Activated CD4-positive, alpha-beta T cell treated with anti-CD3 and anti-CD28 coated beads, Interleukin-2, amount 50 U/mL, for 4 hours (primary cell): ENCODE data around the gene MIPEP.
"Not testable (repeated sequence)": the region's sequence is repeated elsewhere in the genome, so short reads cannot be mapped to it uniquely, and the experiment has no call there.

Experiments used
- DNase-seq, 2 experiments: peaks; one replicate each; pipeline ENCODE4 v3.0.0-alpha.2; 2020

Gene MIPEP

GRCh38 chr13:23770428-23770827, 118.8 kb downstream of the MIPEP start:
- no peak for DNase-seq

- DNase-seq, result no peak
Observed at GRCh38 chr13:23769401-23769800, 119.8 kb downstream of the MIPEP start.

GRCh38 chr13:23767838-23768237, 121.4 kb downstream of the MIPEP start:
- no peak for DNase-seq

GRCh38 chr13:23766939-23767338, 122.3 kb downstream of the MIPEP start:
- DNase-seq, result no peak

- no peak for DNase-seq
Observed at GRCh38 chr13:23766283-23766682, 122.9 kb downstream of the MIPEP start.

GRCh38 chr13:23765531-23765930, 123.7 kb downstream of the MIPEP start:
- DNase-seq, result no peak

GRCh38 chr13:23763318-23763717, 125.9 kb downstream of the MIPEP start:
- DNase-seq, result no peak

- not testable (repeated sequence) for DNase-seq
Observed at GRCh38 chr13:23761760-23762159, 127.4 kb downstream of the MIPEP start.

GRCh38 chr13:23760000-23760399, 129.2 kb downstream of the MIPEP start:
- DNase-seq, result no peak

GRCh38 chr13:23758798-23759527, 130.2 kb downstream of the MIPEP start:
- DNase-seq, result no peak

- DNase-seq, result no peak
Observed at GRCh38 chr13:23754997-23755396, 134.2 kb downstream of the MIPEP start.

- DNase-seq, result peak; percentile 29 to 31
Observed at GRCh38 chr13:23754506-23754905, 134.7 kb downstream of the MIPEP start.

GRCh38 chr13:23753458-23753857, 135.7 kb downstream of the MIPEP start:
- DNase-seq, result no peak

- no peak for DNase-seq
Observed at GRCh38 chr13:23752111-23753001, 136.8 kb downstream of the MIPEP start.

GRCh38 chr13:23751195-23751594, 138.0 kb downstream of the MIPEP start:
- DNase-seq, result no peak

- no peak for DNase-seq
Observed at GRCh38 chr13:23750383-23751121, 138.6 kb downstream of the MIPEP start.

- no peak for DNase-seq
Observed at GRCh38 chr13:23749288-23749873, 139.8 kb downstream of the MIPEP start.

GRCh38 chr13:23748109-23748990, 140.8 kb downstream of the MIPEP start:
- no peak for DNase-seq

GRCh38 chr13:23746141-23746540, 143.1 kb downstream of the MIPEP start:
- DNase-seq, result not testable (repeated sequence)

GRCh38 chr13:23744315-23744714, 144.9 kb downstream of the MIPEP start:
- DNase-seq, result no peak

- DNase-seq, result no peak
Observed at GRCh38 chr13:23743278-23744076, 145.7 kb downstream of the MIPEP start.
